ENCODE measurements around the gene CDX1. TPM values are rescaled to one million over a fixed set of nuclear protein-coding genes. Genes with fewer than 3 reads are reported as not detected.

Gene CDX1
- total and polyA plus RNA-seq, 3 donors from 2014 or later, result 3.4 to 5.2 (median 3.4) TPM

DNA sequence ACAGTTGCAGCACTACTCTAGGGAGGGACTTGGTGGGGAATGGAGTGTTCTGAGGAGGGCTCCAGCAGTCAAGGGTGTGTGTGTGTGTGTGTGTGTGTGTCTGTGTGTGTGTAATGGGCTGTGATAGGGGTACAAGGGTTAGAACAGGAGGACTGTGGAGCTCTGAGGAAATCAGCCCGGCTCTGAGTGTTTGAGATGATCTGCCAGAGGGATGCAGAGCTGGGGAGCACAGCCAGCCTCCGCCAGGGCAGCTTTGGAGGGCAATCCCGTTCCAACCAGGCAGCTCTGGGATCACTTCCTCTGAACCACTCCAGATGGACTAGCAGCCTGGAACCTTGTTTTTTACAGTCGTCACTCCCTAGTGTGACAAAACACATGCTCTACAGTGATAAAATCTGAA lies 20.3 kb downstream of the CDX1 start:
- Histone ChIP-seq H3K36me3 (ENCODE audit: low read depth, missing control alignments) (no peaks in the 10 kb centered on the region), H3K27ac (no peak overlapping the region), H3K9me3 (no peaks in the 10 kb centered on the region), H3K4me3 (no peak overlapping the region), H3K27me3 (no peaks in the 10 kb centered on the region), H3K4me1 (peaks cover 6% of the 10 kb centered on the region)
- TF ChIP-seq, protein P1, sequence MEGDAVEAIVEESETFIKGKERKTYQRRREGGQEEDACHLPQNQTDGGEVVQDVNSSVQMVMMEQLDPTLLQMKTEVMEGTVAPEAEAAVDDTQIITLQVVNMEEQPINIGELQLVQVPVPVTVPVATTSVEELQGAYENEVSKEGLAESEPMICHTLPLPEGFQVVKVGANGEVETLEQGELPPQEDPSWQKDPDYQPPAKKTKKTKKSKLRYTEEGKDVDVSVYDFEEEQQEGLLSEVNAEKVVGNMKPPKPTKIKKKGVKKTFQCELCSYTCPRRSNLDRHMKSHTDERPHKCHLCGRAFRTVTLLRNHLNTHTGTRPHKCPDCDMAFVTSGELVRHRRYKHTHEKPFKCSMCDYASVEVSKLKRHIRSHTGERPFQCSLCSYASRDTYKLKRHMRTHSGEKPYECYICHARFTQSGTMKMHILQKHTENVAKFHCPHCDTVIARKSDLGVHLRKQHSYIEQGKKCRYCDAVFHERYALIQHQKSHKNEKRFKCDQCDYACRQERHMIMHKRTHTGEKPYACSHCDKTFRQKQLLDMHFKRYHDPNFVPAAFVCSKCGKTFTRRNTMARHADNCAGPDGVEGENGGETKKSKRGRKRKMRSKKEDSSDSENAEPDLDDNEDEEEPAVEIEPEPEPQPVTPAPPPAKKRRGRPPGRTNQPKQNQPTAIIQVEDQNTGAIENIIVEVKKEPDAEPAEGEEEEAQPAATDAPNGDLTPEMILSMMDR (IDR thresholded peaks at IDR 0.05), result no peak
- no peak for TF ChIP-seq POLR2A (IDR thresholded peaks at IDR 0.05)
- intact Hi-C loops (cut with DNase I; ENCODE audit: low total_unique reads), result no loop called here
- 70 to 78% methylated on average over 4 of the region's 4 CpGs for WGBS, 2 donors
- DNase-seq, result no peak

DNA sequence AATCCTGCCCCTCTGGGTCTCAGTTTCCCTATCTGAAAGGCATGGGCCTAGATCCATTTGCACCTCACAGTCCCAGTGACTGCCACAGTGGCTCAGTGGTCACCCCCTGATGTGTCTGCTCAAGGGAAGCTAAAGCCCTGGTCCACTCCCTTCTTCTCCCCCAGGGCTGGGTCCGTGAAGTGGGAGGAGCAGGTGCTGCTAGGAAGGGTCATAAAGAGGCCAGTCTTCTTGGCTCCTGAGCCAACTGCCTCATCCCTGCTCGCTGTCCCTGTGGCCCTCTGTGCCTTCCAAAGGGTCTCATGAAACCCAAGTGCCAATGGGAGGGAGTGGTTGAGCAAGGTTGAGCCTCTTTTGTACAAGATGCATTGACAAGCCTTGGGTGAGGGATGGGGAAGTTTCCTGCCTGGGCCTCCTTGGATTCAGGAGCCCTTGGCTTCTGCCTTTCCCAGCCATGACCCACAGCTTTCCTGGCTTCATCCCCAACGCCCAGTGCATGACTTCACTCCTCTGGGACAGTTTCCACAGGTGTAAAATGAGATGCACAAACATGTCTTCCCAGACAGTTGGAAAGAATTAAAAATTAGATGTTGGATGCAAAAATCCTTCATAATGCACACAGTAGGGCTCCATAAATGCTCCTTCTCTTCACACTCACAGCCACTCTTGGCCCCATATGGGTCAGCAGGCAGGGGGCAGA lies 21.7 kb downstream of the CDX1 start:
- TF ChIP-seq POLR2A (IDR thresholded peaks at IDR 0.05), result no peak
- TF ChIP-seq, protein P1 (IDR thresholded peaks at IDR 0.05), result no peak
- Histone ChIP-seq H3K27me3 (no peaks in the 10 kb centered on the region), H3K4me3 (no peak overlapping the region), H3K36me3 (ENCODE audit: low read depth, missing control alignments) (no peaks in the 10 kb centered on the region), H3K27ac (no peak overlapping the region), H3K9me3 (no peaks in the 10 kb centered on the region), H3K4me1 (no peaks in the 10 kb centered on the region)
- intact Hi-C loops (cut with DNase I; ENCODE audit: low total_unique reads), result no loop called here
- no peak for DNase-seq
- 65 to 81% methylated on average over 3 of the region's 3 CpGs for WGBS, 2 donors

DNA sequence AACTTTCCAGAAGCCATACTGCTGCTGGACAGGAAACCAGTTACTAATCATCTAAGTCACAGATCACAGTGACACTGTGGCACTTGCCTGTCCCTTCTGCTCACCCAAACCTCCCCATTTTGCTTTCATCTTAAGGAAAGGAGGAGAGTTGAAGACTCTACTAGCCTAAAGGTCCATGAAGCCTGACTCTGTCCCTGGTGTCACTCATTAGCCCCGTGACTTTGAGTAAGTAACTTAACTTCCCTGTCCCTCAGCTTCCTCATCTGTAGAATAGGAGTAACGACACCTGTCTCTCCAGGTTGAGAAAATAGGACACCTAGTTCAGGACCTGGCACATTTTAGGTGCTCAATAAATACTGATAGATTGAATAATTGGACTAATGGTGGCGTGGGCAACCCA lies 22.7 kb downstream of the CDX1 start:
- Histone ChIP-seq H3K9me3 (no peaks in the 10 kb centered on the region), H3K4me1 (no peaks in the 10 kb centered on the region), H3K27me3 (no peaks in the 10 kb centered on the region), H3K4me3 (no peak overlapping the region), H3K36me3 (ENCODE audit: low read depth, missing control alignments) (no peaks in the 10 kb centered on the region), H3K27ac (no peak overlapping the region)
- TF ChIP-seq, protein P1 (IDR thresholded peaks at IDR 0.05), result no peak
- no peak for TF ChIP-seq POLR2A (IDR thresholded peaks at IDR 0.05)
- WGBS, 2 donors, result 68 to 75% methylated on average over 3 of the region's 3 CpGs
- intact Hi-C loops (cut with DNase I; ENCODE audit: low total_unique reads), result no loop called here
- no peak for DNase-seq

DNA sequence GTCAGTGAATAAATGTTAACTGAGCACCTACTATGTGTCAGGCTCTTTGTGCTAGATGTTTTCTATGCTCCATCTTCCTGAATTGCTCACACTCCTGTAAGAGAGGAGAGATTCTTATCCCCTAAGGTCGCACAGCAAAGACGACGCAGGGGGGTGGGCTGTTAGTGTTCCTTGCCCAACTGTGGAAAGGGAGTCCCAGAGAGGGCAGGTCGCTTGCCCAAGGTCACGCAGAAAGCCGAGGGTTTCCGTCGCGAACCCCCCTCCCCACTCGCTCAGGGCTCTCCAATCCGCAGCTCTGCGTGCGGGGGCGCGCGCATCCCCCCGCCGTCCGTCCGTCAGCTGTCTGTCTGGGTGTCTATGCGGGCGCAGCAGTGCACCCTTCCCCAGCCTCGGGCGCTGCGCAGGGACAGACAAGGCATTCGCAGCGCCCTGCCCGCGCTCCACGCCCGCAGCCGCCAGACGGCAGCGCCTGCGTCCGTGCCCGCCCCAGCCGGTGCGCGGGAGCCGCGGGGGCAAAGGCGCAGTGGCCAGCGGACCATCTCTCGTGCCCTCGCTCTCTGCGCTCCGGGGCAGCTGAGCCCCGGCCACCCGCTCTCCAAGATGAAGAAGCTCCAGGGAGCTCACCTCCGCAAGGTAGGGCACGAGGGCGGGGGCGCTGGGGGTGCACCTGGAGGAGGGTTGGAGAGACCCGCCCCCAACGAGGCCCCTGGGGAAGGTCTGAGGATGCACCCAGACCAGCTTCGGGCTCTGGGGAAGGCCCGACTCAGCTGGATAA lies 23.3 kb downstream of the CDX1 start, which contains the start of gene SLC6A7:
SLC6A7 (plus strand) TSS at position 335 of the 775 bp plus-strand sequence; CDS start at position 601, 266 bp downstream.
- intact Hi-C loops (cut with DNase I; ENCODE audit: low total_unique reads), result no loop called here
- H3K4me3 ChIP-seq, result peak within 1 kb of the TSS in 1 of 2 donors; percentile 7
- H3K36me3 ChIP-seq (ENCODE audit: low read depth, missing control alignments), result no peaks in the 10 kb centered on the region
- WGBS, 2 donors, result 8 to 23% methylated on average over 3 to 54 of the region's 58 CpGs
- H3K27me3 ChIP-seq, result no peaks in the 10 kb centered on the region
- no peaks in the 10 kb centered on the region for H3K4me1 ChIP-seq
- H3K9me3 ChIP-seq, result no peaks in the 10 kb centered on the region
- no peak for DNase-seq
- no peak within 1 kb of the TSS for H3K27ac ChIP-seq
- TF ChIP-seq POLR2A (IDR thresholded peaks at IDR 0.05), result no peak
- TF ChIP-seq, protein P1 (IDR thresholded peaks at IDR 0.05), result no peak
